Measurements from ENCODE around the gene GARIN5A.

DNA sequence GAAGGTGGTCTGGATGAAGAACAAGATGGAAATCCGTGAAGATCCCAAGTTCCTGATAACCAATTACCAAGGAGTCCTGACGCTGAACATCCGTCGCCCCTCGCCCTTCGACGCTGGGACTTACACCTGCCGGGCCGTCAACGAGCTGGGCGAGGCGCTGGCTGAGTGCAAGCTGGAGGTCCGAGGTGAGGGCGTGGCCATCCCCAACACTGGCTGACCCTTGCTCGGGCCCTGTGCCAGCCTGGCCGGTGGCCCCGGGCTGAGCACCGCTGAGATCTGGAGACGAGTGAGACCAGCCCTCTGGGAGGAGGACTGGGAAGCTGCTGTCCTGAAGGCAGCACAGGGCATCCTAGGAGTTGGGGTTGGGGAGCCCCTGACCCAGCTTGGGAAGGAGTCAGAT is 12.3 kb downstream of the GARIN5A start:
- TF ChIP-seq POLR2A (IDR thresholded peaks at IDR 0.05; ENCODE audit: low read depth, low read length), result no peak
- no peak for TF ChIP-seq TAF1 (IDR thresholded peaks at IDR 0.05; ENCODE audit: borderline replicate concordance, low read depth, low read length)
- no peak for TF ChIP-seq POLR2AphosphoS5 (IDR thresholded peaks at IDR 0.05; ENCODE audit: low read depth, low read length)
